ENCODE measurements around the gene HDDC2.

HDDC2 gene, protein sequence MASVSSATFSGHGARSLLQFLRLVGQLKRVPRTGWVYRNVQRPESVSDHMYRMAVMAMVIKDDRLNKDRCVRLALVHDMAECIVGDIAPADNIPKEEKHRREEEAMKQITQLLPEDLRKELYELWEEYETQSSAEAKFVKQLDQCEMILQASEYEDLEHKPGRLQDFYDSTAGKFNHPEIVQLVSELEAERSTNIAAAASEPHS

DNA sequence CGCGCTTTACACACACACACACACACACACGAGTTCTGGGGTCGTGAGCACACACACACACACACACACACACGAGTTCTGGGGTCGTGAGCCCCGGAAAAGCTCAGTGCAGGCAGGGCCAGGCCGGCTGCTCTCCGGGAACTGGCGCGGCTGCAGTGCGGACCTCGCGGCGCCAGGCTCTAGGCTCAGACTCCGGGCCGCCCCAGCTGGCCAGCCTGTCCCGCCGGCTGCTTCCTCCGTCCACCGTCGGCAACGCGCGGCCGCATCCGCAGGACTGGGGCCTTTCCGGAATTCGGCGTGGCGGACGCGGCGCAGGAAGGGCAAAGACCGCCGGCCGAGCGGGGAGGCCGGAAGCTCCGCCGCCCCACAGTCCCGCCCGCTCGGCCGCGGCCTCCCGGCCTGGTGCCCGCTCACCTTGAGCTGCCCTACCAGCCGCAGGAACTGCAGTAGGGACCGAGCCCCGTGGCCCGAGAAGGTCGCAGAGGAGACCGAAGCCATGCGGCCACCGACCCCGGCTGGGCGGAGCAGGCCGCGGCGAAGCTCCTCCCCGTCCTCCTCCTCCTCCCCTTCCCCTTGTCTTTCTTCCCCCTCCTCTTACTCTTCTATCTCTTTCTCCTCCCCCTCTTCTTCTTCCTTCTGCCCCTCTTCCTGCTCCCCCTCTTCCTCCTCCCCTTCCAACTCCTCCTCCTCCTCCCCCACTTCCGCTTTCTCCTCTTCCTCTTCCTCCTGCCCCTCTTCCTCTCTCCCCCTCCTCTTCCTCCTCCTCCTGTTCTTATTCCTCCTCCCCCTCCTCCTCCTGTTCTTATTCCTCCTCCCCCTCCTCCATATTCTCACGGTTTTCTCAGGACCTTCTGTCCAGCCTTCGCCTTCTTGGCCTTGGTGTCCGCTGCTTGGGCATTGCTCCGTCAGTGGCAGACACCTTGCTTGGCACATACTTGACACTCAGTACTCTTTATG, at the start of gene HDDC2:
Gene HDDC2, minus strand, starts transcription at position 533 of the 957 bp plus-strand sequence. Its CDS starts 35 bp downstream, at position 498.
- peak; percentile 39 for DNase-seq

- DNase-seq, result no peak
These were observed 45.3 kb upstream of the HDDC2 start for GRCh38 chr6:125346926-125347563.

DNA sequence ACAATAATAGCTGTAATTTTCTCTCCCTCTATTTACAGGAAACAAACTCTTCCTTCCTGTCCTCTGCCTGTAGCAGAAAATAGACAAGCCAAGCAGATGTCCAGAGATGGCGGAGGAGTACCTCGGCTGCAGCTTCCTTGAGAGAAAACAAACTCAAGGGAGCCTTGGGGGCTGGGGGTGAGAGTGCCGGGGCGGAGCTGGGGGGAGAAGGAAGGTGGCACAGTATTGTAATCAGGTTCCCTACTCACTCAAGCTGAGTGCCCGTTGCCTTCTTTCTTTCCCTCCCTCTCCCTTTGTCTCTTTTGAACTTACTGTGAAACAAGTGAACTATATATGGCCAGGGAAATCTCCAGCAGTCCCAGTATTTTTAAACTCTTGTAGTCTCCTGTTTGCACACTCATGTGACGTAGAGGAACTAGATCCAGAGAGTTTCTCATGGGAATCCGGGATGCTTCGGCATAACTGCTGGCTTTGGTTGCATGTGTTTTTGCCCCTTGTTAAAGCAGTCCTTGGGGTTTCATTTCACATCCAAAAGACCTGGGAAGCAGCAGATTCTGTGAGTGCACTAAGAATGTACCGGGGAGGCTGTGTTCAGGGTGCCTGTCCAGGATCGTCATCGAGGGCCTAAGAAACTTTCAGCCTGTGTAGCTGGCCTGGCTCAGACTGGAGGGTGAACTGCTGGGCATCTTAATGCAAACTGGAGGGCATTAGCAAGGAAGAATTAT, 44.6 kb upstream of the HDDC2 start:
- no peak for DNase-seq

DNA sequence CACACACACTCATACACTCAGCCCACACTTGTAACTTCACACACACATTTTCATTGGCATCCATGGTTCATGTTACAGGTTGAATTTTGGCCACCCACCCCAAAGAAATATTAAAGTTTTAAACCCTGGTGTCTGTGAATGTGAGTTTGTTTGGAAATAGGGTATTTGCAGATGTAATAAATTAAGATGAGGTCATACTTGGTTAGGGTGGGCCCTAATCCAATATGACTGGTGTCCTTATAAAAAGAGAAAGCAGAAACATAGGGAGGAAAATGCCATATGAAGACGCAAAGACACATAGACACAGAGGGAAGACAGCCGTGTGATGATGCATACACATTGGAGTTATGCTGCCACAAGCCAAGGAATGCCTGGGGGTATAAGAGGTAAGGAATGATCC, 39.7 kb upstream of the HDDC2 start:
- DNase-seq, result no peak

GRCh38 chr6:125340991-125341390, 39.2 kb upstream of the HDDC2 start:
- no peak for DNase-seq

GRCh38 chr6:125340175-125340835, 38.5 kb upstream of the HDDC2 start:
- DNase-seq, result no peak

- DNase-seq, result no peak
These were observed 37.9 kb upstream of the HDDC2 start for GRCh38 chr6:125339653-125340052.

- DNase-seq, result no peak
These were observed 36.6 kb upstream of the HDDC2 start for GRCh38 chr6:125338381-125338780.

GRCh38 chr6:125337706-125338105, 35.9 kb upstream of the HDDC2 start:
- no peak for DNase-seq

- DNase-seq, result no peak
These were observed 30.9 kb upstream of the HDDC2 start for GRCh38 chr6:125332664-125333063.

DNA sequence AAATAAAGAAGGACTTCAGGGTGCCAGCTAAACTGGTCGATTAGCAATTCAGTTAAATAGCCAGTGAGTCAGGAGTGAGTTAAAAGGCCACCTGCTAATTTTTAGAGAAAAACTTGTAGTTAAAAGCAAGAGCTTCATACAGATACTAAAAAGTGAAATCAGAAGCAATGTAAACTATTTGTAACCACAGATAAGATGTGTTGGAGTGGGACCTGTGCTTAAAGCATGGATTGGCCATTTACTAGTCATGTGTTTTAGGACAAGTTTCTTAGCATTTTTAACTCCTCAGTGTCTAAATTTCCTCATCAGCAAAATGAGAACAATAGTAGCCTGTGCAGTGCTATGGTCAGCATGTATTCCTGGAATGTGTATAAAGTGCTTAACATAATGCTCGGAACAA, 23.8 kb upstream of the HDDC2 start:
- no peak for DNase-seq

DNA sequence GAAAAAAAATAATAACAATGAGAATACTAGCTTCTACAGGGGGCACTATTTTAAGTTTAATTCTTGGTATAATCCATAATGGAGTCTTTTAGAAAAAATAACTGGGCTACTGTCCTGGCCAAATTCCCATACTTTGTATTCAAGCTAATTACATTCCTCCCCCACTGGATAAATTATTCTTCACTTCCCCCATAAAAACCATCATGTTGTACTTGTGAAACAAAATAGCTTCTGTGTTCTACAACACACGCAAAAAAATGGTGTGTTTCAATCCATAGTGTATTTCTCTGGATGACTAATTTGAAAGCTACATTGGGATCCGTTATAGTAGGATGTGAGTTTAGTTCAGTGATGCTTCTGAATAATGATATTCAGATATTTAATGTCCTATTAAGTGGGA, 21.6 kb upstream of the HDDC2 start:
- DNase-seq, result no peak

DNA sequence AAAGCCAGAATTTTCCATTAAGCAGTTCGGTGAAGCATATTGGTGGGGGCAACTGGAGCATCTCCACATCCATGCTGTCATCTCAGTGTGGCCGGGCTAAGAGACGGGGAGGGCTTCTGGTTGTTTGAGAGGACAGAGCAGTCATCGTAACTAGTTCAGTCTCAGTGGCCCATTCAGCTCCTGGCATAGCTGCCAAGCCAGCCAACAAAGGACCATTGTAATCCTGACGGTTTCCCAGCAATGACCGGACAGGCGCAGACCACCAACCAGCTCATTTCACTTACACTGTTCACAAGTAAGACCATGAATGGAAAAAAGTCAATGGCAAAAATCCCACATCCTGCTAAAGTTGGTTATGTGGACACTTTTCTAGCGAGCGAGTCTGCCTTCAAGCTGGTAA, 14.9 kb upstream of the HDDC2 start:
- DNase-seq, result no peak

GRCh38 chr6:125315548-125315947, 13.8 kb upstream of the HDDC2 start:
- no peak for DNase-seq

DNA sequence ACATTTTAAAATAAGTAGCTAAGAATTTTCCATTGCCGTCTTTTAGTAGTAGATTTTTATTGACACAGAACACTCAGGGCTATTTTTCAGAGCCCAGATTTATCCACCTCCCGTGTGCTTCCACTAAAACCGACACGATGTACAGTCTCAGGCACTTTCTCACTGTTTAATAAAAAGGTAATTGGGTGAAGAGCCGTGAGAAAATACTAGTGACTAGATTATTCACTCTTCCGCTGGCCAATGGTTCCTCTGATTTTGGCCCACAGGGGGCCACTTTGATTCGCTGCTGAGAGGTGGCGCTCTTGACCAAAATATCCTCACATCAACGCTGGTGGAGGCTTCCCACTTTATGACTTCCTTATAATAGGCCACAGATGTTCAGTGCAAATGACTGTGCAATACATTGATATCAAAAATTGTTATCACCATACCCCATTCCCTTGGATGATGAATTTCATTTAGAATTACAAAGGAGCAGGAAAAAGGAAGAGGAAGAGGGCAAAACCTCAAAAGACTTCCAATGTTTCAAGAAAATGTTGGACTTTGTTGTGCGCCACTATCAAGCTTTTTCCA, 12.3 kb upstream of the HDDC2 start:
- DNase-seq, result peak; percentile 73

GRCh38 chr6:125312950-125313349, 11.2 kb upstream of the HDDC2 start:
- DNase-seq, result no peak

DNA sequence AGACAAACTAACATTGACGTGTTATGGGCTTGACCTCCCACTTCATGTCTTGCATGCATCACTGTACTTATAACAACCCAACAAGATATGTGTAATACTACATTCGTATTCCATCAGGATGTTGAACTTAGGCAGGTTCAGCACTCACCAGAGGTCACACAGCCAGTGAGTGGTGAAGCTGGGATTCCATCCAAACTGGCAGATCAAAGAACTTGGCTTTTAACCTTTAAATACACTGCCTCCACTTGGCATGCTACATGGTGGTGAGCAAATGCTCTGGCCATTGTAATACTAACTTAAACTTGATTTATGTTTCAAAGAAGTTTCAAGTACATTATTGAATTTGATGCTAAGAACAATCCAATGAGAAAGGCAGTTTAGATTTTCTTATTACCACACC, 10.7 kb upstream of the HDDC2 start:
- no peak for DNase-seq

- peak; percentile 68 for DNase-seq
These were observed 9.4 kb upstream of the HDDC2 start for GRCh38 chr6:125310994-125311649.

DNA sequence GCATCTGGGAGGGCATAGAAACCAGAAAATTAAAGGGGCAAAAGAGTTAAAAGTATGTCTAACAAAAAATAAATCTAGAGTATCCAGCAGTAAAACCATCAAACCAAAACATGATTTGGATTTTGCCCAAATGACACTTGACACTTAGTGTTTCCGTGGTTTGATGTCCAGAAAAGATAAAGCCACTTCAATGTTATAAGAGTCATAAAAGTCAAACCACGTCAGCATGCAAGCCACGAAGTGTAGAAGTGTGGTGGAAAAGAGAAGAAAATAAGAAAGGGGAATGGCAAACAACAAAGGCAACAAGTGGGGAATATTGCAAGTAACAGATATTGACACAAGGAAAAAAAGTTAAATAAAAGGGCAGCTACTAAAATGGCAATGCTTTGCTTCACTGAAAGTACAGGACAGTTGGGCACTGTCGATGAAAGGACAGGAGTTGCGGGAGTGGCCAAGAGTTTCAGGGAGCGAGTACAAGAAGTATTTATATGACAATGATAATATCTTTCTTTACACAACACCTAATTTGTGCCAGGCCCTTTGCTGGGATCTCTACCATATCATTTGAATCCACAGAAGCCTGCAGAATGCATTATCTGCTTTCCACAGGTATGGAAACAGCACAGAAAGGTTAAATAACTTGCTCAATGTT, 6.3 kb upstream of the HDDC2 start:
- no peak for DNase-seq

DNA sequence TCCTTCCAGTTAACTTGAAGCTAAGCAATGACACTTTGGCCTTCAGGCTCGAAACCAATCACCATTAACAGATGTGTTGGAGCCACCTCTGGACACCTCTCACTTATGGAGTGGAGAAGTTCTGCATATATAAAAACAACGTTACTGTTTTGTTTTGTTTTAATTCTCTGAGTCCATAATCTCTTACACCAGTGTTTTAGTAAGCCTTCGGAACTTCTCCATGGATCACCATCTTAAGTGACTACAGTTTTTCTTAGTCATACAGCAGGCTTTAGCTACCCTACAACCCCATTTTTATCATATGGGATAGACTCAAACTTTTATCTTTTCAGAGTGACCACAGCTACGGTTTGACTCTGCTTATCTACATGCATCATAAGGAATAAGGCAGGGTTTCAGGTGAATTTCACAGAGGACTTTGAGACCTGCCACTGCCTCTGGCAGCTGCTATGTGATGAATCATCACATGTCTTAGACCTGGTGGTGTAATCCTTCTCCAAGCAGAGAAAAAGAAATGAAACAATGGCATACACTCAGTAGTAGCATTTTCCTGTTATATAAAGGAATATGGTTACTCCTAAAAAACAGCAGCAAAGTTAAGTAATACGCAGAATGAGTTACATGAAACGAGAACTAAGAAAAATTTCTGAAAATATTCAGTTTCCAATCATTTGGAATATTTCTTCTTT, 5.5 kb upstream of the HDDC2 start:
- DNase-seq, result no peak
